Activated CD8-positive, alpha-beta T cell treated with anti-CD3 and anti-CD28 coated beads for 36 hours (primary cell): ENCODE measurements around the gene KITLG. TPM values are rescaled to one million over a fixed set of nuclear protein-coding genes. Genes with fewer than 3 reads are reported as not detected.
"Not testable (repeated sequence)": the region's sequence is repeated elsewhere in the genome, so short reads cannot be mapped to it uniquely, and the experiment has no call there.

ENCODE experiments used
- ATAC-seq: fragments of 200-7000 bp; cut with Tn5 transposase; one replicate; pipeline ENCODE4 v1.10.0; 2021; ENCODE audit warnings: mild to moderate bottlenecking, moderate library complexity
- CTCF ChIA-PET: fragments of 350-600 bp; sonication (Branson Sonifier 250); formaldehyde crosslinking; loops from one replicate; lab custom pipeline; 2021; ENCODE audit warnings: antibody characterized with exemption; lab: Charles Lee
- POLR2A ChIA-PET: fragments of 350-600 bp; sonication (Branson Sonifier 250); formaldehyde crosslinking; loops from one replicate; lab custom pipeline; 2021; ENCODE audit warnings: antibody characterized with exemption; lab: Charles Lee
- DNase-seq: peaks from one replicate; pipeline ENCODE4 v3.0.0-alpha.2; 2020
- H3K27ac Mint-ChIP-seq: one replicate; pipeline ENCODE4 v1.8.0; 2021; ENCODE audit warnings: mild to moderate bottlenecking, mixed read lengths
- H3K27me3 Mint-ChIP-seq: one replicate; pipeline ENCODE4 v1.8.0; 2021; ENCODE audit warnings: mixed read lengths
- H3K36me3 Mint-ChIP-seq: one replicate; pipeline ENCODE4 v1.8.0; 2021; ENCODE audit warnings: low read depth, mixed read lengths
- H3K4me1 Mint-ChIP-seq: one replicate; pipeline ENCODE4 v1.8.0; 2021; ENCODE audit warnings: low read depth, mixed read lengths
- H3K4me3 Mint-ChIP-seq: one replicate; pipeline ENCODE4 v1.8.0; 2021; ENCODE audit warnings: mild to moderate bottlenecking, moderate library complexity, mixed read lengths
- H3K9me3 Mint-ChIP-seq: one replicate; pipeline ENCODE4 v1.8.0; 2021; ENCODE audit warnings: mixed read lengths
- CTCF ChIP-seq: fragments of 200-600 bp; IDR thresholded peaks from one replicate; pipeline ENCODE4 v1.8.0; 2022; ENCODE audit warnings: antibody characterized with exemption, mild to moderate bottlenecking
- intact Hi-C: fragments of 100-400 bp; cut with micrococcal nuclease; formaldehyde crosslinking; loops from one replicate; pipeline ENCODE4 v1.10.0; 2022
- total RNA-seq, 2 experiments: library from RNA; stranded (reverse); gene quantifications; one replicate each; pipeline ENCODE4 v1.2.3, GENCODE V29; 2021

Gene KITLG
- total RNA-seq, 2 experiments from 2014 or later = not detected

- no peaks in the 10 kb centered on the region for H3K4me1 Mint-ChIP-seq
- POLR2A ChIA-PET = no interaction called here
- CTCF ChIA-PET = no interaction called here
These were observed 61.3 kb downstream of the KITLG start for GRCh38 chr12:88518863-88519403.

DNA sequence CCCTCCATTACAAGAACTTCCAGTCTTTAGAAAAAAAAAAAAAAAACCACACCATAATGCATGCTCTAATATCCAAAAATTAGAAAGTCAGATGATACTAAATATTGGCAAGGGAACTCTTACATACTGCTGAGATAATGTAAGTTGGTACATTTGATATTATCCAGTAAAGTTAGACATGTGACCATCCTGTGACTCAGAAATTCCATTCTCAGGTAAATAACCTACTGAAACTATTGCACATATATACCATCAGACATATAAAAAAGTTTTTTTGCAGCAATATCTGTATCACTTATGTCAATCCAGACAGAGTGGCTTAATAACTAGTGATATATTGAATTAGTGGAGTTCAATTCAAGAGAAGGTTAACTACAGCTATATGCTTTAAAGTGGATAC, 63.5 kb downstream of the KITLG start:
- TF ChIP-seq CTCF = no peak
- ChIA-PET CTCF (no interaction called here), POLR2A (no interaction called here)
- H3K4me1 Mint-ChIP-seq = no peaks in the 10 kb centered on the region
- no peaks in the 10 kb centered on the region for H3K9me3 Mint-ChIP-seq
- intact Hi-C loops = no loop called here
- H3K27me3 Mint-ChIP-seq = no peaks in the 10 kb centered on the region
- H3K27ac Mint-ChIP-seq = no peak overlapping the region
- ATAC-seq (no peak), DNase-seq (no peak)
- no peak overlapping the region for H3K4me3 Mint-ChIP-seq
- H3K36me3 Mint-ChIP-seq = no peaks in the 10 kb centered on the region

More at GRCh38 chr12:88518863-88519403, 61.3 kb downstream of the KITLG start:
- intact Hi-C loops = no loop called here
- H3K9me3 Mint-ChIP-seq = no peaks in the 10 kb centered on the region
- TF ChIP-seq CTCF = no peak
- H3K4me3 Mint-ChIP-seq = no peak overlapping the region
- no peak for DNase-seq
- H3K27ac Mint-ChIP-seq = no peak overlapping the region
- no peak for ATAC-seq
- H3K36me3 Mint-ChIP-seq = no peaks in the 10 kb centered on the region
- no peaks in the 10 kb centered on the region for H3K27me3 Mint-ChIP-seq

GRCh38 chr12:88510843-88511242, 69.4 kb downstream of the KITLG start:
- Mint-ChIP-seq H3K4me1 (no peaks in the 10 kb centered on the region), H3K36me3 (no peaks in the 10 kb centered on the region), H3K9me3 (no peaks in the 10 kb centered on the region), H3K27me3 (no peaks in the 10 kb centered on the region), H3K27ac (no peak overlapping the region), H3K4me3 (no peak overlapping the region)
- no peak for TF ChIP-seq CTCF
- DNase-seq = no peak
- ChIA-PET POLR2A (no interaction called here), CTCF (no interaction called here)
- intact Hi-C loops = no loop called here
- no peak for ATAC-seq

- no peak for TF ChIP-seq CTCF
- ChIA-PET POLR2A (no interaction called here), CTCF (no interaction called here)
- H3K4me1 Mint-ChIP-seq = no peaks in the 10 kb centered on the region
- H3K27me3 Mint-ChIP-seq = no peaks in the 10 kb centered on the region
- H3K27ac Mint-ChIP-seq = no peak overlapping the region
- intact Hi-C loops = no loop called here
- H3K9me3 Mint-ChIP-seq = no peaks in the 10 kb centered on the region
- H3K36me3 Mint-ChIP-seq = no peaks in the 10 kb centered on the region
- ATAC-seq (no peak), DNase-seq (no peak)
- H3K4me3 Mint-ChIP-seq = no peak overlapping the region
These were observed 70.4 kb downstream of the KITLG start for GRCh38 chr12:88509851-88510250.

DNA sequence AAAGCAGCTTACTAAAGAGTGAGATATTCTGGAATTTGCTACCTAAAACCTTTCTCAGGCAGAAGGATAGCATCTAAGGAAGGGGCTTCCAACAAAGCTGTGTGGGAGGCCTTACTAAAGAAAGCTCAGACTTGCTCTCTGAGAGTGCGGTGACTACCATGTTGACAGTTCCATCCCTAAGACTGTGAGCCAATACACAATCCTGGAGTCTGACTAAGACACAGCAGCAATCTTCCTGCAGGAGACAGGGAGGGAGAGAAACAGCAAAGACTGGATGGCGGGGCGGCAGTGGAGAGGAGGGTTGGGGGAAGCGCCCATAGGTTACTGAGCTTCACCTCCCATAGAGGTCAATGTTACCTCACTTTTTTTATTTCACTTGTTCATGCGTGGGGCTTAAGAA, 70.9 kb downstream of the KITLG start:
- CTCF ChIA-PET = no interaction called here
- Mint-ChIP-seq H3K9me3 (no peaks in the 10 kb centered on the region), H3K36me3 (no peaks in the 10 kb centered on the region), H3K4me1 (no peaks in the 10 kb centered on the region), H3K4me3 (no peak overlapping the region), H3K27me3 (no peaks in the 10 kb centered on the region), H3K27ac (no peak overlapping the region)
- DNase-seq (no peak), ATAC-seq (no peak)
- intact Hi-C loops = no loop called here
- TF ChIP-seq CTCF = no peak
- POLR2A ChIA-PET = no interaction called here

- H3K27ac Mint-ChIP-seq = not testable (repeated sequence)
These were observed 72.4 kb downstream of the KITLG start for GRCh38 chr12:88507851-88508250.

More at GRCh38 chr12:88507851-88508250, 72.4 kb downstream of the KITLG start:
- POLR2A ChIA-PET, H3K4me1 Mint-ChIP-seq, H3K36me3 Mint-ChIP-seq, H3K27me3 Mint-ChIP-seq, H3K4me3 Mint-ChIP-seq, CTCF ChIA-PET, DNase-seq, intact Hi-C loops, H3K9me3 Mint-ChIP-seq, ATAC-seq: not testable (repeated sequence)
